Measurements from ENCODE around the gene FERMT2. TPM values are rescaled to one million over a fixed set of nuclear protein-coding genes. Genes with fewer than 3 reads are reported as not detected.

The FERMT2 gene
- total and polyA plus RNA-seq, 3 donors from 2014 or later: 36.8 to 45.7 (median 37.6) TPM

GRCh38 chr14:52861403-52861802 lies 89.4 kb downstream of the FERMT2 start:
- Histone ChIP-seq H3K4me1 (no peaks in the 10 kb centered on the region), H3K27me3 (no peaks in the 10 kb centered on the region), H3K27ac (no peak overlapping the region), H3K4me3 (no peak overlapping the region), H3K9me3 (no peaks in the 10 kb centered on the region), H3K36me3 (ENCODE audit: low read depth, missing control alignments) (no peaks in the 10 kb centered on the region)
- TF ChIP-seq CTCF (IDR thresholded peaks at IDR 0.05) (no peak), POLR2A (IDR thresholded peaks at IDR 0.05) (no peak)
- intact Hi-C loops (cut with DNase I; ENCODE audit: low total_unique reads): no loop called here
- DNase-seq: no peak
- WGBS, 2 donors: 77 to 87% methylated on average over 2 of the region's 2 CpGs

GRCh38 chr14:52860910-52861309 lies 89.9 kb downstream of the FERMT2 start:
- TF ChIP-seq CTCF (IDR thresholded peaks at IDR 0.05) (no peak), POLR2A (IDR thresholded peaks at IDR 0.05) (no peak)
- Histone ChIP-seq H3K4me3 (no peak overlapping the region), H3K4me1 (no peaks in the 10 kb centered on the region), H3K27me3 (no peaks in the 10 kb centered on the region), H3K9me3 (no peaks in the 10 kb centered on the region), H3K27ac (no peak overlapping the region), H3K36me3 (ENCODE audit: low read depth, missing control alignments) (no peaks in the 10 kb centered on the region)
- 75 to 86% methylated on average over 3 of the region's 3 CpGs for WGBS, 2 donors
- intact Hi-C loops (cut with DNase I; ENCODE audit: low total_unique reads): no loop called here
- DNase-seq: no peak

- DNase-seq: no peak
- no peaks in the 10 kb centered on the region for H3K27me3 ChIP-seq
- WGBS, 2 donors: 87 to 94% methylated on average over 3 of the region's 3 CpGs
- no peaks in the 10 kb centered on the region for H3K4me1 ChIP-seq
- no peaks in the 10 kb centered on the region for H3K9me3 ChIP-seq
- no peak overlapping the region for H3K27ac ChIP-seq
- no peaks in the 10 kb centered on the region for H3K36me3 ChIP-seq (ENCODE audit: low read depth, missing control alignments)
- intact Hi-C loops (cut with DNase I; ENCODE audit: low total_unique reads): no loop called here
- TF ChIP-seq POLR2A (IDR thresholded peaks at IDR 0.05) (no peak), CTCF (IDR thresholded peaks at IDR 0.05) (no peak)
- H3K4me3 ChIP-seq: no peak overlapping the region
These were observed 90.6 kb downstream of the FERMT2 start for GRCh38 chr14:52860209-52860608.

- intact Hi-C loops (cut with DNase I; ENCODE audit: low total_unique reads): no loop called here
- Histone ChIP-seq H3K4me3 (no peak overlapping the region), H3K27ac (no peak overlapping the region), H3K4me1 (peaks cover 8% of the 10 kb centered on the region), H3K27me3 (no peaks in the 10 kb centered on the region), H3K9me3 (no peaks in the 10 kb centered on the region), H3K36me3 (ENCODE audit: low read depth, missing control alignments) (no peaks in the 10 kb centered on the region)
- no peak for TF ChIP-seq CTCF (IDR thresholded peaks at IDR 0.05)
- no peak for TF ChIP-seq POLR2A (IDR thresholded peaks at IDR 0.05)
- WGBS, 2 donors: 90 to 95% methylated on average over 4 of the region's 4 CpGs
- no peak for DNase-seq
These were observed 94.7 kb downstream of the FERMT2 start for GRCh38 chr14:52856139-52856538.

GRCh38 chr14:52853522-52853854 lies 97.4 kb downstream of the FERMT2 start:
- WGBS, 2 donors: 68 to 70% methylated on average over 3 of the region's 3 CpGs

More at GRCh38 chr14:52853522-52853854, 97.4 kb downstream of the FERMT2 start:
- intact Hi-C loops (cut with DNase I; ENCODE audit: low total_unique reads): no loop called here
- no peak overlapping the region for H3K4me3 ChIP-seq
- no peak for DNase-seq
- H3K27ac ChIP-seq: no peak overlapping the region
- no peaks in the 10 kb centered on the region for H3K9me3 ChIP-seq
- no peaks in the 10 kb centered on the region for H3K36me3 ChIP-seq (ENCODE audit: low read depth, missing control alignments)
- H3K4me1 ChIP-seq: peaks cover 8% of the 10 kb centered on the region
- TF ChIP-seq CTCF (IDR thresholded peaks at IDR 0.05) (no peak), POLR2A (IDR thresholded peaks at IDR 0.05) (no peak)
- H3K27me3 ChIP-seq: no peaks in the 10 kb centered on the region

Data from testis (tissue), 3 donors.